Common myeloid progenitor, CD34-positive (primary cell): ENCODE results near the gene MPIG6B.

Experiments
- CTCF ChIA-PET: fragments of 350-600 bp; sonication (Branson Sonifier 250); formaldehyde crosslinking; loops from one replicate; lab custom pipeline; 2021; ENCODE audit warnings: antibody characterized with exemption; lab: Charles Lee
- POLR2A ChIA-PET: fragments of 350-600 bp; sonication (Branson Sonifier 250); formaldehyde crosslinking; loops from one replicate; lab custom pipeline; 2021; ENCODE audit warnings: antibody characterized with exemption; lab: Charles Lee
- DNase-seq, 3 donors: peaks; one replicate each; pipeline versions ENCODE4 v3.0.0 to v3.0.0-alpha.2; 2013
- H3K27ac ChIP-seq, 2 experiments: 1 replicate in 1 of 2; 2 replicates in 1 of 2; pipeline ENCODE4 v1.7.0; 2013; ENCODE audit warnings: inconsistent platforms in 2 of 2, low read length in 2 of 2, mild to moderate bottlenecking in 2 of 2, low read depth in 1 of 2, moderate library complexity in 1 of 2; ENCODE audit not compliant: severe bottlenecking in 2 of 2, insufficient read depth in 1 of 2, poor library complexity in 1 of 2
- H3K27me3 ChIP-seq, 5 experiments: replicated peaks in 2 of 5; 1 replicate in 3 of 5; 2 replicates in 2 of 5; pipeline versions ENCODE4 v1.6.1 to v1.7.0; 2013; ENCODE audit warnings: low read length in 4 of 5, mild to moderate bottlenecking in 2 of 5, moderate library complexity in 2 of 5, inconsistent platforms in 1 of 5; ENCODE audit not compliant: insufficient read depth in 5 of 5, control insufficient read depth in 4 of 5
- H3K36me3 ChIP-seq, 4 experiments: 1 replicate in 2 of 4; 2 replicates in 2 of 4; pipeline versions ENCODE4 v1.6.1 to v1.7.0; 2013; ENCODE audit warnings: low read length in 3 of 4, control low read depth in 1 of 4, mild to moderate bottlenecking in 1 of 4; ENCODE audit not compliant: control insufficient read depth in 4 of 4, insufficient read depth in 4 of 4
- H3K4me1 ChIP-seq, 4 experiments: 1 replicate in 3 of 4; 2 replicates in 1 of 4; pipeline versions ENCODE4 v1.6.1 to v1.7.1; 2013; ENCODE audit warnings: low read length in 3 of 4, mild to moderate bottlenecking in 3 of 4, control low read depth in 1 of 4, inconsistent platforms in 1 of 4, moderate library complexity in 1 of 4; ENCODE audit not compliant: control insufficient read depth in 4 of 4, insufficient read depth in 4 of 4; ENCODE audit errors: control extremely low read depth in 1 of 4
- H3K4me3 ChIP-seq, 7 experiments: 1 replicate in 4 of 7; 2 replicates in 3 of 7; pipeline versions ENCODE4 v1.5.1 to v1.7.0; 2013; ENCODE audit warnings: mild to moderate bottlenecking in 7 of 7, low read length in 6 of 7, moderate library complexity in 6 of 7, inconsistent platforms in 2 of 7, low read depth in 2 of 7, control low read depth in 1 of 7; ENCODE audit not compliant: insufficient read depth in 4 of 7, control insufficient read depth in 1 of 7; ENCODE audit errors: extremely low read depth in 1 of 7
- H3K9me3 ChIP-seq, 5 experiments: 1 replicate in 4 of 5; 2 replicates in 1 of 5; pipeline versions ENCODE4 v1.6.1 to v1.7.1; 2013; ENCODE audit warnings: low read length in 4 of 5, mild to moderate bottlenecking in 2 of 5, inconsistent platforms in 1 of 5, low read depth in 1 of 5, moderate library complexity in 1 of 5; ENCODE audit not compliant: control insufficient read depth in 4 of 5, insufficient read depth in 2 of 5; ENCODE audit errors: control extremely low read depth in 1 of 5
- WGBS: methylation state at CpG from one replicate; pipeline ENCODE4 v1.1.5; 2013; ENCODE audit not compliant: insufficient coverage; 5-methylcytosine and 5-hydroxymethylcytosine counted together

The MPIG6B gene

GRCh38 chr6:31697555-31697954 lies 25.6 kb upstream of the MPIG6B start:
- Histone ChIP-seq H3K9me3 (no peaks in the 10 kb centered on the region), H3K4me3 (no peak overlapping the region), H3K4me1 (peaks cover 0 to 18% (median 10%) of the 10 kb centered on the region in 4 experiments), H3K27ac (no peak overlapping the region), H3K27me3 (no peaks in the 10 kb centered on the region), H3K36me3 (peaks cover 2 to 63% (median 36%) of the 10 kb centered on the region in 4 experiments)
- ChIA-PET CTCF (interaction anchor here (7.3 kb wide), 1 partner anchor 10 kb away, joined by 51 read pairs; no protein-coding TSS in a partner anchor), POLR2A (no interaction called here)
- 46% methylated on average over 3 of the region's 3 CpGs for WGBS
- DNase-seq, result no peak

GRCh38 chr6:31700740-31701401 lies 22.3 kb upstream of the MPIG6B start:
- CTCF ChIA-PET, result interaction anchor here (1.2 to 7.3 kb wide), 3 partner anchors 11 to 69 kb away, joined by 4 to 51 read pairs (median 7); no protein-coding TSS in a partner anchor
- no peaks in the 10 kb centered on the region for H3K27me3 ChIP-seq
- POLR2A ChIA-PET, result interaction anchor here (0.6 kb wide), 1 partner anchor 135 kb away, joined by 3 read pairs; no protein-coding TSS in a partner anchor
- peak overlapping the region in 1 of 2 experiments; percentile 45 for H3K27ac ChIP-seq
- DNase-seq, result no peak
- H3K9me3 ChIP-seq, result no peaks in the 10 kb centered on the region
- WGBS, result 92% methylated on average over 2 of the region's 5 CpGs
- H3K4me1 ChIP-seq, result peaks cover 0 to 25% (median 15%) of the 10 kb centered on the region in 4 experiments
- peak overlapping the region in 1 of 7 experiments; percentile 99 for H3K4me3 ChIP-seq
- H3K36me3 ChIP-seq, result peaks cover 2 to 33% (median 16%) of the 10 kb centered on the region in 4 experiments

DNA sequence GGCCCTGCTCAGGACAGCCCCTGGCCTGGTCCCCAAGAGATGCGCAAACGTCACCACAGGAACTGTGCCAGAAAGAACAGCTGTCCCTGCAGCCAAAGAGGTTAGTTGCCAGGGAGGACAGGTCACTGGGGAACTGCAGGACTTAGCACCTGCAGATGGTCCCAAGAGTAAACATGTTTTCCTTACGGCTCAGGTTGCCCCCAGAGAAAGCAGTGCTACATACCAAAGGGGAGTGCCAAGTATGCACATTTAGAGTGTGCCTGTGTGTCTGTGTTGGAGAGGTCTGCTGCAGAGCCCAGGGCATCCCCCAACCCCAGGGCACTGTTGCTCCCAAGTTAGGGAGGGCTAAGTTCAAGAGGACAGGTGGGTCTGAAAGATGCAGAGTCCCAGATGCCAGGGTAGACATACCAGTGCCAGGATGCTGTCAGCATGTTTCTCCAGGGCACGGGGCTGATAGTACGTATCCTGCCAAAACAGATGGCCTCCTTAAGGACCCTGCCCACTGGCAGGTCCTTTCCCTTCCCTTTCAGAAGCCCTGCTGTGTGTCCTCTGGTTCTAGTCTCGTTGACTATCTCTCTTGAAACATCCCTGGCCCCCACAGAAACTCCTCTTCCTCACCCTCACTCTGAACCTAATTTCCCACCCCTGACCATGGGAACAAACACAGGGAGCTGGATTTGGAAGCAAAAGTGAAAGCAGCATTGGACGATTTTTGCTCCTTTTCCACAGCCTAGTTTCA lies 21.3 kb upstream of the MPIG6B start:
- ChIA-PET POLR2A (interaction anchor here (0.6 to 1.8 kb wide), 4 partner anchors 10 to 134 kb away, joined by 3 to 9 read pairs (median 3); no protein-coding TSS in a partner anchor), CTCF (interaction anchor here (1.2 to 7.3 kb wide), 3 partner anchors 14 to 25 kb away, joined by 3 to 51 read pairs (median 6); no protein-coding TSS in a partner anchor)
- Histone ChIP-seq H3K9me3 (no peaks in the 10 kb centered on the region), H3K4me3 (peak overlapping the region in 6 of 7 experiments; percentile 85 to 99 (median 94)), H3K27ac (peak overlapping the region; percentile 98 to 99), H3K36me3 (peaks cover 0 to 26% (median 12%) of the 10 kb centered on the region in 4 experiments), H3K27me3 (no peaks in the 10 kb centered on the region), H3K4me1 (peaks cover 0 to 25% (median 15%) of the 10 kb centered on the region in 4 experiments)
- 54% methylated on average over 6 of the region's 7 CpGs for WGBS
- DNase-seq, result peak in 2 of 3 donors; percentile 28 to 51

GRCh38 chr6:31702405-31702818 lies 20.8 kb upstream of the MPIG6B start:
- H3K9me3 ChIP-seq, result no peaks in the 10 kb centered on the region
- WGBS, result 0% methylated on average over 8 of the region's 10 CpGs
- H3K27ac ChIP-seq, result peak overlapping the region; percentile 98 to 99
- H3K4me3 ChIP-seq, result peak overlapping the region; percentile 85 to 99 (median 96)
- ChIA-PET CTCF (interaction anchor here (1.2 to 7.3 kb wide), 7 partner anchors 9 to 161 kb away, joined by 3 to 51 read pairs (median 4); partner anchors contain the start of gene LY6G5C), POLR2A (interaction anchor here (0.8 to 1.8 kb wide), 7 partner anchors 9 to 127 kb away, joined by 3 to 9 read pairs (median 3); no protein-coding TSS in a partner anchor)
- peaks cover 0 to 21% (median 7%) of the 10 kb centered on the region in 4 experiments for H3K36me3 ChIP-seq
- H3K27me3 ChIP-seq, result no peaks in the 10 kb centered on the region
- DNase-seq, result peak in 2 of 3 donors; percentile 43 to 62
- H3K4me1 ChIP-seq, result peaks cover 0 to 25% (median 15%) of the 10 kb centered on the region in 4 experiments

DNA sequence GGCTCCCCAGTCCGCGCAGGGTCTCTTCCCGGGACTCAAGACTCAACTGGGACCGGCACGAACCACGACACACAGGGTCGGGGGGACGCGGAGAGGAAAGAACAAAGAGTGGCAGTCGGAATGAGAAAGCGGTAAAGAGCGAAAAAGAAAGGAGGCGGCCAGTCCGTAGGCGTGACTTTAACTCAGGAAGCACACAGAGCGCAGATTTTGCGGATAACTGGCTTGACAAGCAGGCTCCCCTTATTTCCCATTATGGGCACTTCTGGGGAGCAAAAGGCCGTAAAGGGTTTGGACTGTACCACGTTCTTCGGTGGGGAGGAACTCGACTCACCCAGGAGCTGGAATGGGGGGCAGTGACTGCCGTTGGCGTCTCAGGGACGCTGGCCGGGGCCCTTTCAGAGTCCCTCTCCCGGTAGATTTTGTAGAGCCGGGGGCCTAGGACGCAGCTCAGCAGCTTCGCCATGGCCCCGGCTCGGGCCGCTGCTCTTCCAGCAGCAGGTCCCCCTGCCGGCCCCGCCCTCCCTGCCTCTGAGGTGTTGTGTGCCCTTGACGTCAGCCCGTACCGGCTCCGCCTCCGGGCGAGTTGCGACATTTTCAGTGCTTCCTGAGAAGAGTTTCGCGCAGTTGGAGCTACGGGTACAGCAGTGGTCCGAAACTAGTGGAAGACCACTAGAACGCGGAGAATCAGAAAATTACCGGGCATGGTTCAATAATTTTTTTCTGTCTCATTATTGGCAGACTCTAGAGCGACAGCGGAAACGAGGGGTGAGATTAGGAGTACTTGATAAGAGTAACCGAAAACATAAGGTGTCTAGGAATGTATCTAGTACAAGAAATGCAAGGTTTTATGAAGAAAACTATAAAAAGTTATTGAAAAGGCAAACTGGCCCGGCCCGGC lies 20.1 kb upstream of the MPIG6B start, which contains the start of gene ABHD16A:
Gene ABHD16A, minus strand, starts transcription at position 506 of the 898 bp plus-strand sequence. Its CDS starts 43 bp downstream, at position 463.
- H3K27ac ChIP-seq, result peak within 1 kb of the TSS; percentile 98 to 99
- CTCF ChIA-PET, result interaction anchor here (0.9 to 7.3 kb wide), 12 partner anchors 9 to 161 kb away, joined by 3 to 51 read pairs (median 4); partner anchors contain the start of gene LY6G5C
- under 1% methylated on average over 49 of the region's 54 CpGs for WGBS
- no peaks in the 10 kb centered on the region for H3K9me3 ChIP-seq
- DNase-seq, result peak; percentile 99
- H3K4me1 ChIP-seq, result peaks cover 0 to 25% (median 15%) of the 10 kb centered on the region in 4 experiments
- peak within 1 kb of the TSS; percentile 85 to 99 (median 96) for H3K4me3 ChIP-seq
- H3K36me3 ChIP-seq, result peaks cover 0 to 17% (median 4%) of the 10 kb centered on the region in 4 experiments
- no peaks in the 10 kb centered on the region for H3K27me3 ChIP-seq
- POLR2A ChIA-PET, result interaction anchor here (0.6 to 1.8 kb wide), 9 partner anchors 8 to 127 kb away, joined by 3 to 9 read pairs (median 3); partner anchors contain the start of gene VARS1

- H3K4me3 ChIP-seq, result no peak overlapping the region
- no peak for DNase-seq
- H3K27ac ChIP-seq, result no peak overlapping the region
- CTCF ChIA-PET, result no interaction called here
- no peaks in the 10 kb centered on the region for H3K9me3 ChIP-seq
- H3K4me1 ChIP-seq, result peaks cover 2 to 34% (median 23%) of the 10 kb centered on the region in 4 experiments
- no peaks in the 10 kb centered on the region for H3K27me3 ChIP-seq
- POLR2A ChIA-PET, result interaction anchor here (0.5 kb wide), 1 partner anchor 40 kb away, joined by 3 read pairs; the partner anchor contains the start of gene CSNK2B
- WGBS, result 97% methylated on average over 6 of the region's 6 CpGs
- H3K36me3 ChIP-seq, result peaks cover 0 to 2% (median under 1%) of the 10 kb centered on the region in 4 experiments
Observed at GRCh38 chr6:31705931-31706330, 17.2 kb upstream of the MPIG6B start.
